ENCODE results near the gene CTBP2.

Gene CTBP2

GRCh38 chr10:124974131-124974530, 186.2 kb downstream of the CTBP2 start:
- no peaks in the 10 kb centered on the region for H3K27me3 ChIP-seq (ENCODE audit: low read length)
- H3K36me3 ChIP-seq (ENCODE audit: low read length) = peaks cover 7% of the 10 kb centered on the region; the same call in 1 of the 2 replicates
- no peak overlapping the region for H3K4me2 ChIP-seq (ENCODE audit: low read depth, low read length, poor library complexity, severe bottlenecking)
- TF ChIP-seq, protein P1, sequence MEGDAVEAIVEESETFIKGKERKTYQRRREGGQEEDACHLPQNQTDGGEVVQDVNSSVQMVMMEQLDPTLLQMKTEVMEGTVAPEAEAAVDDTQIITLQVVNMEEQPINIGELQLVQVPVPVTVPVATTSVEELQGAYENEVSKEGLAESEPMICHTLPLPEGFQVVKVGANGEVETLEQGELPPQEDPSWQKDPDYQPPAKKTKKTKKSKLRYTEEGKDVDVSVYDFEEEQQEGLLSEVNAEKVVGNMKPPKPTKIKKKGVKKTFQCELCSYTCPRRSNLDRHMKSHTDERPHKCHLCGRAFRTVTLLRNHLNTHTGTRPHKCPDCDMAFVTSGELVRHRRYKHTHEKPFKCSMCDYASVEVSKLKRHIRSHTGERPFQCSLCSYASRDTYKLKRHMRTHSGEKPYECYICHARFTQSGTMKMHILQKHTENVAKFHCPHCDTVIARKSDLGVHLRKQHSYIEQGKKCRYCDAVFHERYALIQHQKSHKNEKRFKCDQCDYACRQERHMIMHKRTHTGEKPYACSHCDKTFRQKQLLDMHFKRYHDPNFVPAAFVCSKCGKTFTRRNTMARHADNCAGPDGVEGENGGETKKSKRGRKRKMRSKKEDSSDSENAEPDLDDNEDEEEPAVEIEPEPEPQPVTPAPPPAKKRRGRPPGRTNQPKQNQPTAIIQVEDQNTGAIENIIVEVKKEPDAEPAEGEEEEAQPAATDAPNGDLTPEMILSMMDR (IDR thresholded peaks at IDR 0.05; ENCODE audit: insufficient read depth, low read length, poor library complexity, severe bottlenecking) = no peak
- TF ChIP-seq EZH2phosphoT487 (conservative IDR thresholded peaks at IDR 0.05; ENCODE audit: low read length) = no peak
- no peak overlapping the region for H3K9ac ChIP-seq (ENCODE audit: low read length)
- no peak overlapping the region for H2AFZ ChIP-seq (ENCODE audit: low read depth, low read length, severe bottlenecking)
- no peaks in the 10 kb centered on the region for H3K9me3 ChIP-seq (ENCODE audit: insufficient read depth, low read length)
- no peak overlapping the region for H3K4me3 ChIP-seq (ENCODE audit: insufficient read depth, low read length, poor library complexity, severe bottlenecking)
- peaks cover 4% of the 10 kb centered on the region; the same call in 1 of the 2 replicates for H3K79me2 ChIP-seq (ENCODE audit: insufficient read depth, low read length)
- H3F3A ChIP-seq (ENCODE audit: insufficient read depth) = no peaks in the 10 kb centered on the region
- no peak overlapping the region for H3K27ac ChIP-seq (ENCODE audit: low read depth, low read length)
- H3K9me2 ChIP-seq (replicated peaks; ENCODE audit: insufficient read depth, low read length) = no peaks in the 10 kb centered on the region
- no peaks in the 10 kb centered on the region for H4K20me1 ChIP-seq (ENCODE audit: low read depth, low read length)

DNA sequence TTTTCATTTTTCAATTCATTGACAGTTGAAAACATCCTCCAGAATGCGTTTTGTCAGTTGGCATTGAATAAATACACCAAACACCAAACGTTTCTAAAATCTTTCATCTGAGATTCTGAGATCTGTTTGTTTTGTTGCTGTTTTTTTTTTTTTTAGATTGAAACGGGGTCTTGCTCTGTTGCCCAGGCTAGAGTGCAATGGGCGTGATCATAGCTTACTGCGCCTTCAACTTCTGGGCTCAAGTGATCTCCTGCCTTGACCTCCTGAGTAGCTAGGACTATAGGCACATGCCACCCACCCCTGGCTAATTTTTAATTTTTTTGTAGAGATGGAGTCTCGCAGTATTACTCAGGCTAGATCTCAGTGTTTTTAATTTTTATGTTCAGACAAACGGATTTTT, 187.7 kb downstream of the CTBP2 start:
- H3K9me2 ChIP-seq (replicated peaks; ENCODE audit: insufficient read depth, low read length) = no peaks in the 10 kb centered on the region
- H2AFZ ChIP-seq (ENCODE audit: low read depth, low read length, severe bottlenecking) = no peak overlapping the region
- H3K4me2 ChIP-seq (ENCODE audit: low read depth, low read length, poor library complexity, severe bottlenecking) = no peak overlapping the region
- peaks cover 7% of the 10 kb centered on the region; the same call in 1 of the 2 replicates for H3K36me3 ChIP-seq (ENCODE audit: low read length)
- no peak overlapping the region for H3K9ac ChIP-seq (ENCODE audit: low read length)
- no peaks in the 10 kb centered on the region for H3K9me3 ChIP-seq (ENCODE audit: insufficient read depth, low read length)
- H3K79me2 ChIP-seq (ENCODE audit: insufficient read depth, low read length) = peaks cover 9% of the 10 kb centered on the region; the same call in 1 of the 2 replicates
- no peaks in the 10 kb centered on the region for H3K27me3 ChIP-seq (ENCODE audit: low read length)
- TF ChIP-seq, protein P1 (IDR thresholded peaks at IDR 0.05; ENCODE audit: insufficient read depth, low read length, poor library complexity, severe bottlenecking) = no peak
- TF ChIP-seq EZH2phosphoT487 (conservative IDR thresholded peaks at IDR 0.05; ENCODE audit: low read length) = no peak
- H3K4me3 ChIP-seq (ENCODE audit: insufficient read depth, low read length, poor library complexity, severe bottlenecking) = no peak overlapping the region
- H3K27ac ChIP-seq (ENCODE audit: low read depth, low read length) = no peak overlapping the region
- H3F3A ChIP-seq (ENCODE audit: insufficient read depth) = no peaks in the 10 kb centered on the region
- H4K20me1 ChIP-seq (ENCODE audit: low read depth, low read length) = no peaks in the 10 kb centered on the region

DNA sequence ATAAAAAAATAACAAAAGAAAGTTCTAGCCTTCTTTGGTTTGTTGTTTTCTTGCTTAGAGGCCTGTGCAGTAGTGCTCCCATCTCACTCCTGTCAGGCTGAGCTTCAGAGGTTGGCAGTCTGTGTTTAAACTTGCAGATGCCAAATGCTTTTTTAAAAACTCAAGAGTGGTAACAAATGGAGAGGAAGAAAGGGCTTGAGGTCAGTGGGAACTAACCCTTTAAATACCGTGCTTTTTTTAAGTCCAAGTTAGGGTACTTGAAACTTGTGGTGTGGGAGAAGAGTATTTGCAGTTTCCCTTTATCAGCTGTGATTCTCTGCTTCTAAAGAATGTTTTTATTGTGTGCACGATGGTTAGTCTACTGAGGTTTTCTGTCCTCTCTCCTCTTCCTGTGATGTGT, 189.1 kb downstream of the CTBP2 start:
- Histone ChIP-seq H3K27me3 (ENCODE audit: low read length) (no peaks in the 10 kb centered on the region), H3K4me2 (ENCODE audit: low read depth, low read length, poor library complexity, severe bottlenecking) (no peak overlapping the region), H3F3A (ENCODE audit: insufficient read depth) (no peaks in the 10 kb centered on the region), H3K4me3 (ENCODE audit: insufficient read depth, low read length, poor library complexity, severe bottlenecking) (no peak overlapping the region), H3K9me3 (ENCODE audit: insufficient read depth, low read length) (no peaks in the 10 kb centered on the region), H4K20me1 (ENCODE audit: low read depth, low read length) (no peaks in the 10 kb centered on the region), H3K9me2 (replicated peaks; ENCODE audit: insufficient read depth, low read length) (no peaks in the 10 kb centered on the region), H3K79me2 (ENCODE audit: insufficient read depth, low read length) (peaks cover 14% of the 10 kb centered on the region; the same call in 1 of the 2 replicates), H3K36me3 (ENCODE audit: low read length) (peaks cover 10% of the 10 kb centered on the region; the same call in 1 of the 2 replicates), H2AFZ (ENCODE audit: low read depth, low read length, severe bottlenecking) (no peak overlapping the region), H3K9ac (ENCODE audit: low read length) (no peak overlapping the region), H3K27ac (ENCODE audit: low read depth, low read length) (no peak overlapping the region)
- TF ChIP-seq, protein P1 (IDR thresholded peaks at IDR 0.05; ENCODE audit: insufficient read depth, low read length, poor library complexity, severe bottlenecking) = no peak
- TF ChIP-seq EZH2phosphoT487 (conservative IDR thresholded peaks at IDR 0.05; ENCODE audit: low read length) = no peak
